CD4-positive, alpha-beta T cell treated with Interleukin-15 for 4 hours (primary cell): ENCODE results near the gene CNIH4.
"Not testable (repeated sequence)": the region's sequence is repeated elsewhere in the genome, so short reads cannot be mapped to it uniquely, and the experiment has no call there.

Source experiments
- DNase-seq: peaks from one replicate; pipeline ENCODE4 v3.0.0-alpha.2; 2020; ENCODE audit warnings: low spot score

CNIH4 gene

DNA sequence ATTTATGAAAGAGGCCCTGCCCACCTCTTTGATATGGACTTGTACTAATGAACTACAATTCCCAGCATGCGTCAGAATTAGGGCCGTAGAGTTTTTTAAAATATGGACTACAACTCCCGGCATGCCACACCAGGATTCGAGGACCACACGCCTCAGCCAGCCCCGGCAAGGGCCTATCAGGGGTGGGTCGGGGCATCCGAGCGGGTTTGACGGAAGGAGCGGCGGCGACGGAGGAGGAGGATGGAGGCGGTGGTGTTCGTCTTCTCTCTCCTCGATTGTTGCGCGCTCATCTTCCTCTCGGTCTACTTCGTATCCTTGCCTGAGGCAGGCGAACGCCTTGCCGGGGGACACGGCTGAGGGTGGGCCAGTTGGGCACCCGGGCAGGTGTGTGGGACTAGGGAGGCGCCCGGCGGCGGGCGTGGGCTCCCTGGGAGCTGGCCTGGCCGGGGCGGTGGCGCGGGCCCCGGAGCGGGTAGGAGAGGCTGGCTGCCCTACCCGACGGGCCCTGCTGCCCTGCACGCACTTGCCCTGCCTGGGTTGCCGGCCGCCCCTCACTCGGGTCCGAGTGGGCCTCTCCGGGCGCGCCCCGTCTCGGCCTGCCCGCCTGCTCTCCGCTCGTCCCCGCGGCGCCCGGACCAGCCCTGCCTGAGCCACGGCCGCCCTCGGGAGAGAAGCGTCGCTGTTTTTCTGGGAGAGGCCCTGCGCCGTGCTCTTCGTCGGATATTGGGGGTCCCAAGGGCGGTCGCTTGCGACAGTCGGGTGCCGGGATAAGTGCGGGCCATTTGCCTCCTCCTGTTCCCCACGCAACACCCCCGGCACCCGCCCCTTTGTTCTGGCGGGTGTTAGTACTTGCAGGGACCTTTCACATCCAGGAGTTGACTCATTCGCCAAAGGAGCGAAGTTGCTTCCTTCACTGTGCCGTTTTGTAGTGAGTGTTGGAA, at the start of gene CNIH4:
TSS of gene CNIH4 (plus strand) at position 195 of the 941 bp plus-strand sequence. CDS start at position 241, 46 bp downstream.
- DNase-seq: peak; percentile 94

DNA sequence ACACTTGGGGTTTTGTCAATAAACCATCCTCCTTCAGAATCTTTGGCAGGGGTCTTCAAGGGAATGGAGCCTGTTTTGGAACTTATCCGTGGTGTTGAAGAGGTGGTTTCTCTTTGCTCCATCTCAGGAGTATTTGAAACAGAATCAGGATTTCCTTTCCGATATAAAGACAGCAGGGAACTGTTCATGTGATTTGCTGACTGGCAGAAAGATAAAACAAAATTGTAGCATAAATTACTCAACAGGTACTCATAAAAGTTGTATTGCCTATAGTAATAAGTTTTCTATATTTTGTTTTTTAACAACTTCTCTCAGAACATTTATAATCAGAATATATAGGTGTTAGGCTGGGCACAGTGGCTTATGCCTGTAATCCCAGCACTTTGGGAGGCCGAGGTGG, 48.6 kb upstream of the CNIH4 start:
- no peak for DNase-seq

DNA sequence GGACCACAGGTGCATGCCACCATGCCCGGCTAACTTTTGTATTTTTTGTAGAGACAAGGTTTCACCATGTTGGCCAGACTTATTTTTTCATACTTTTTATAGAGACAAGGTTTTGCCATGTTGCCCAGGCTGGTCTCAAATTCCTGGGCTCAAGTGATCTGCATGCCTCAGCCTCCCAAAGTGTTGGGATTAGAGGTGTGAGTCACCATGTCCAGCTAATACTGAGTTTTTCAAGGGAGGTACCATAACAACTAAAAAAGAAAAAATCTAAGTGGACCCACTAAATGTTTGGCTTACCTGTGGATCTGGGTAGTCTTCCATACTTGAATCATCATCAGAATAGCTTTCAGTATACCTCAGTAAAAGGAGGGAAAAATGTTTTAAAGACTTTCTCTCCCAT, 45.2 kb upstream of the CNIH4 start:
- not testable (repeated sequence) for DNase-seq

DNA sequence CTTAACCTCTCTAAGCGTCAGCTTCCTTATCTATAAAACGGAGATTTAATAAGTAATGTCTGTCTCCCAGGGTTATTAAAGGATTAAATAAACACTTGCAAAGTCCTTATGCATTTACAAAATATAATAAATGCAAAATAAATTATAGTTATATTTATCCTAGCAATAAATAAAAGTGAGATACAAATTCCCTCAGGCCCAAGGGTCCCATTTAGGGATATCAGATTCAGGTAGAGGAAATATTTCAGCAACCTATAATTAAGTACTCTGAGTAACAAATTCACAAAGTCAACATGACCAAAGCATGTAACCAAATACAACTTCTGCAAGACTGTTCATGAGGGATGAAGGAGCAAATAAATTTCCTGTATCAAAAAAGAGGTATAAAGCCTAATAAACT, 44.7 kb upstream of the CNIH4 start:
- no peak for DNase-seq

DNA sequence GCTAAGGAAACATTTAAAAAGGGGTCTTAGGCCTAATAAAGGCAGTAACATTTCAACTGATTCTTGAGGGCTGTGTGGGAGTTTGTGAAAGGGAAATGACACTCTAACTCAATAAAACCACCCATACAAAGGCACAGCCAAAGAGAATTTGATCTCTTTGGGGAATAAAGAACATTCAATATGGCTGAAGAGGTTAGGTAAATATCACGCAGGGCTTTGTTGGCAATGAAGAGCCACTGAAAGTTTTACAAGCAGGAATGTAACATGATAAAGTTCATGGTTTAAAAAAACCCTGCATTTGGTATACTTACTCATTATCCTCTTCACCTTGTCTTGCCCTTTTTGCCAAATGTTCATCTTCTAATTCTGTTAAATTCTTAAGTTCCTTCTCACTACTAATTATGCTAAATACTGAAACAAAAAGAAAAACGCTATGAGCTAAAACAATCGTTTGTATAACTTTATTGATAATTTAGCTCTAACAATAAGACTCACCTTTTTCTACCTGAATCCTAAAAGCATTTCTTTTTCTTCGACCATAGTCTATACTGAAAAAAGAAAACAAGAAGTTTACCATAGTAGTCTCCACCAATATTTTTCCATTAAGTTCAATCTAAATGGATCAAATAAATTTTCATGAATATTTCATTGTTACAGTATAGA, 39.2 kb upstream of the CNIH4 start:
- no peak for DNase-seq

DNA sequence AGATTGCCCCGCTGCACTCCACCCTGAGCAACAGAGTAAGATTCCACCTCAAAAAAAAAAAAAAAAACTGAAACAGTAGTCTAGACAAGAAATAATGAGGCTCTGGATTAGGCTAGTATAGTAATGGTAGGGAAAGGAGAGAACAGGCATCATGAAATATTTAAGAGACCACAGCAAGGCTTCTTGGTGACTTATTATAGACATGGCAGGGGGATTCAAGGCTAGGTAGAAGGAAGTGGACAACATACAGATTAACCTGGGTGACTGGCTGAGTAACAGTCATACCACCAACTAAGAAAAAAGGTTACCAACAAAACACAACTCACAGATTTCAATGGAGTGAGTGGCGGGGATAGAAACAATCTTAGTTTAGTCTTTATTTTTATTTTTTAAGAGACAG, 35.0 kb upstream of the CNIH4 start:
- no peak for DNase-seq

DNA sequence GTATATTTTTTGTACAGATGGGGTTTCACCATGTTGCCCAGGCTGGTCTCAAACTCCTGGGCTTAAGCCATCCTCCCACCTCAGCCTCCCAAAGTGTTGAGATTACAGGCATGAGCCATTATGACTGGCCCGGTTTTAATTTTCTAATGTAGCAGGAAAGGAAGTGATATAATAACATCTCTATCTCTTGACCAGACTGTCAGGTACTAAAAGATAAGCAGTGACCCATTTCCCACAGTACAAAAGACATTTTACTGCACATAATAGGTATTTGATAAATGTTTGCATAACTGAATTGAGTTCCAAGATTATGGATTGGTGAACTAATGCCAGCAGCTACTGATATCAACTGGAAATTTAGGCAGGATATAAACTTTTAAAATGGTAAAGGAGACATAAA, 30.7 kb upstream of the CNIH4 start:
- DNase-seq: no peak

DNA sequence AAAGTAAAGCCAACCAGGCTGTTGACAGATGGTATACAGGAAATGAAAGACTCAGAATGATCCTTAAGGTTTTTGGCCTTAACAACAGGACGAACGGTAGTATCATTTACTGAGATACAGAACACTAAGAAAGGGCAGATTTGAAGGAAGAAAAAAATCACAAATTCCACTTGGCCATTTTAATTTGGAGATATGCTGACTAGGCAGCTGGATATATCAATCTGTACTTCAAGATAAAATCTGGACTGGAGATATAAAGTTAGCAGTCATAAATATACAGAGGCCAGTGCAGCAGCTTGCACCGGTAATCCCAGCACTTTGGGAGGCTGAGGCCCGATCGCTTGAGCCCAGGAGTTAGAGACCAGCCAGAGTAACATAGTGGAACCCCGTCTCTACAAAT, 28.0 kb upstream of the CNIH4 start:
- DNase-seq: no peak

DNA sequence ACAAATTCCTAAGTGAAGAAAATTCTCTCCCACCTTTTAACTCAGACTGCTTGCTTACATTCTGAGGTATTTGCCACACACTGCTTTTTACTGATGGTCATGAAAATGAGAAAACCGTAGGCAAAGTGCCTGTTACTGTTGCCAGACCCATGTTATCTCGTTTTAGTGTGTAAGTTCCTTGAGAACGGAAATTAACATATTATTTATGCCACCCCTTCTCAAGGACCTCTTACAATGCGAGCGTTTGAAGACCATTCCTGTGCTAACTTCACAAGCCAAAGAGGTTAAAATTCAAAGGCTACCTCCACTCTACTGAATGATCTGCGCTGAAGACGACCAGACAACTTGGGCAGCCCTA, 27.2 kb upstream of the CNIH4 start:
- no peak for DNase-seq

DNA sequence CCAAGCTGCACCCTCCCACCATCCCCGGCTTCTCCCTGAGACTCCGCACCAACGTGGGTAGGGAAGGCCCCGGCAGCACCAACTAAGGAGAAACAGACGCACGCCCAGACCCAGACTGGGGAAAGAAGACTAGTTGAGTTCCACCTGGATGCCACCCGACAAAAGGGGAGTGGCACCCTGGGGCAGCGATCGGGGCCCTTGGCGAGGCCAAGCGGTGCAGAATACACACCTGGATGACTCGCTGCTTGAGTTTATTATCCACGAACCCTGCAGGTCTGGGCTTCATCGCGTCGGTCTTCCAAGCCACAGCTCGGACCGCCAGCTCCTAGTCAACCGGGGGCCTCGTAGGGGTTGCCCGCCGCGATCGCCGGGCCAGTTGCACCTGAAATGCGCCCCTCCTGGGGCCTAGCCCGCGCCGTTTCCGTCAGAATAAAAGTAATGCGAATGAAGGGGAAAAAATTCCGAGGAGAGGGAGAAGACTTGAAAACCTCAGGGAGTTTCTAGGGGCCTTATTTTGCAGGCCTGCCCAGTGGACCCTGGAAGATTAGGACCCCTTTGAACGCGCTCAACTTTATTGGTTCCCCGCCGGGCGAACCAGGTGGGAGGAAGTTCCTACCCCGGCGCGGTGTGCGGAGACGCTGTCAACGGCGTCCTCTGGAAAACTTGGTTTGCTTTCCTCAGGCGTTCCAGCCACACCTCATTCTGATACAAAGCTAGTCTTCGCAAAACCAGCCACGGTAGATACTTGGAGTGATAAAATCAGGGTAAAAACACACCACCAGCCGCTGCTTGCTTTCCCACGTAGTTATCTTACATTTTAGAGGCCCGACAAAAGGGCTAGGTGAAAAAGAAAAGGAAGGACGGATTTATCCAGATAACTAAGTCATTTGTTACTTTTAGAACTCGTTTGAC, 26.6 kb upstream of the CNIH4 start, which contains the start of gene NVL:
TSS of gene NVL (minus strand) at position 331 of the 912 bp plus-strand sequence. CDS start at position 286, 45 bp downstream.
- peak; percentile 81 for DNase-seq

DNA sequence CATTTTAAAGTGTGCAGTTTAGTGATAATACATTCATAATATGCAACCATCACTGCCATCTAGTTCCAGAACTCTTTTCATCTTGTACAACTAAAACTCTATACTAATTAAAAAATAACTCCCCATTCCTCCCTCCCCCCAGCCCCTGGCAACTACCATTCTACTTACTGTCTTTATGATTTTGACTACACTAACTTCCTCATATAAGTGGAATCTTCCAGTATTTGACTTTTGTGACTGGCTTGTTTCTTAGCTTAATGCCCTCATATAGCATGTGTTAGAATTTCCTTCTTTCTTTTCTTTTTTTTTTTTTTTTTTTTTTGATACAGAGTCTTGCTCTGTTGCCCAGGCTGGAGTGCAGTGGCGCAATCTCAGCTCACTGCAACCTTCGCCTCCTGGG, 25.4 kb upstream of the CNIH4 start:
- no peak for DNase-seq

DNA sequence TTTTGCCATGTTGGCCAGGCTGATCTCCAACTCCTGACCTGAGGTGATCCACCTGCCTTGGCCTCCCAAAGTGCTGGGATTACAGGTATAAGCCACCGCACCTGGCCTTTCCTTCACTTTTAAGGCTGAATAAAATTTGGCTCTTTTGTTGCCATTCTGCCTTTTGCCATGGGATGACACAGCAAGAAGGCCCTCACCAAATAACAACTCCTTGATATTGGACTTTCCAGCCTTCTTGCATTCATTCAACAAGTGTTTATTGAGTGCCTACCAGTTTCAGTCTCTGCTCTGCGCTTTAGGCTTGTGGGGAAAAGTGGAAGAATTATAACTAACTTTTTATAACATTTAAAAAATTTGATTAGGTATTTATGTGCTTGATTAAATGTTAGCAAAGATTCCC, 24.9 kb upstream of the CNIH4 start:
- DNase-seq: no peak

DNA sequence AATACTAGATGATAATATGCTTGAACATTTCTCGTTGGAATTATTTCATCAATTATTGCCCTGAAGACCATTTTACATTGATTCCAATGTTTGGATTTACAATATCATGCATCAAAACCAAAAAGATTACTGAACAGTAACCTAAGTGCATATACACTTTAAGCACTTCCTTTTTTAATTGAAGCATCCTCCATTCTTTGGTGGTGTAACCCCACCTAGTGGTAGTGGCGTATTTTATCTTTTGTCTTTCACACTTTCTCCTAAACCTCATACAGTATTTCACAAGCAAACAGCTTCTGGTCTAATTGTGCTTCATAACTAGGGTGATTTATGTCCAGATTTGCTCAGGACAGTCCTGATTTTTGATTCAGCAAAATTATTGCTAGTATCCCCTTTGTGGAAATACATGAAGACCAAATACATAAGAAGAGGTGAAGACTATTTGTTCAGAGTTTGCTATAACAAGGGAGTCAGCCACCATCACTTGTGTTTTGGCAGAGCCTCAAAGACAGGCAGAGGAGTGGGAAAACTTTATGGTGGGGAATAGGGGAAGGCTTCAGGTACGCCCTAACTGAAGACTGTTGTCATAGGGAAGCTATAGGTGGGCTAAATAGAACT, 23.3 kb upstream of the CNIH4 start:
- DNase-seq: peak; percentile 67

DNA sequence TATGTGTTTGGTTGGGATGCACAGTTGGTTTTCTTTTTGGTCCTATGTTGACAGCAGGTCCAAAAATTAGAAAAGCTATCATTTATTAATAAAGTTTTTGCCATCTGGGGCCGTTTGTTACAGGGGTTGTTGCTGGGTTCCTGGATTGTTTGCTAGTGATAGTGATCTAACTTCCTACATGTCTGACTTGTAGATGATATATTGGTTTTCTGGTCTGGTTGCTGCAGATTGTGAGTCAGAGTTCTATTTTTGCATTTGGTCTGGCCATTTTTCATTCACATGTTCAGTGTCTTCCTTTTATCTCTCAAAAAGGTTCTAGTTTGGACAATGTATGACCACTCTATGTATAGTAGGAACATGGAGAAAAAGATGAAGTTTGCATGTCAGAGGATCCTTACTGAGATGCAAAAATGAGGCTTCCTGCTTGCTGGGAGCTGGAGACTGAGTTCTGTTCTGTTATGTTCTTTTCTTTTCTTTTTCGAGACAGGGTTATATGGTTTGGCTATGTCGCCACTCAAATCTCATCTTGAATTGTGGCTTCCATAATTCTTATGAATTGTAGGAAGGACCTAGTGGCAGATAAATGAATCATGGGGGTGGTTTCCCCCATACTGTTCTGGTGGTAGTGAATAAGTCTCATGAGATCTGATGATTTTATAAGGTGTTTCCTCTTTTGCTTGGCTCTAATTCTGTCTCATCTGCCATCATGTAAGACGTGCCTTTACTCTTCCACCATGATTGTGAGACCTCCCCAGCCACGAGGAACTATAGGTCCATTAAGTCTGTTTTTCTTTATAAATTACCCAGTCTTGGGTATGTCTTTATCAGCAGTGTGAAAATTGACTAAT, 22.5 kb upstream of the CNIH4 start:
- peak; percentile 13 for DNase-seq

DNA sequence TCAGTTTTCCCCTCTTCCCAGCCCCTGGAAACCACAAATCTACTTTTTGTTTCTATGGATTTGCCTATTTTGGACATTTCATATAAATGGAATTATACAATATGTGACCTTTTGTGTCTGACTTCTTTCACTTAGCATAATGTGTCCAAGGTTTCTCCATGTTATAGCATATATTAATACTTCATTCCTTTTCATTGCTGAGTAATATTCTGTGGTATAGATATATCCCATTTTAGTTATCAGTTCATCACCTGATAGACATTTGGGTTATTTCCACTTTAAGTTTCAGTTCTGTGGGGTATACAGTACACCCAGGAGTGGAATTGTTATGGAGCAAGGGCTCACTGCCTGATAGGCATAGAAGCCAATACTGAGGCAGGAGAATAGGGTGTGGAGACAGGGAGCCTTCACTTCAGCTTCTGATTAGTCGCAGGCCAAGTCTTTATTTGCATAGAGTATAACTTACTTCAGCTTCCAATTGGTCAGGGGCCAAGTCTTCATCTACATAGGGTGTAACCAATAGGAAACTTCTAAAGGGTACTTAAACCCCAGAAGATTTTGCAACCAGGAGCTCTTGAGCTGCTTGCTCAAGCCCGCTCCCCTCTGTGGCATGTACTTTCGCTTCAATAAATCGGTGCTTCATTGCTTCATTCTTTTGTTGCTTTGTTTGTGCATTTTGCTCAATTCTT, 18.4 kb upstream of the CNIH4 start:
- DNase-seq: no peak

DNA sequence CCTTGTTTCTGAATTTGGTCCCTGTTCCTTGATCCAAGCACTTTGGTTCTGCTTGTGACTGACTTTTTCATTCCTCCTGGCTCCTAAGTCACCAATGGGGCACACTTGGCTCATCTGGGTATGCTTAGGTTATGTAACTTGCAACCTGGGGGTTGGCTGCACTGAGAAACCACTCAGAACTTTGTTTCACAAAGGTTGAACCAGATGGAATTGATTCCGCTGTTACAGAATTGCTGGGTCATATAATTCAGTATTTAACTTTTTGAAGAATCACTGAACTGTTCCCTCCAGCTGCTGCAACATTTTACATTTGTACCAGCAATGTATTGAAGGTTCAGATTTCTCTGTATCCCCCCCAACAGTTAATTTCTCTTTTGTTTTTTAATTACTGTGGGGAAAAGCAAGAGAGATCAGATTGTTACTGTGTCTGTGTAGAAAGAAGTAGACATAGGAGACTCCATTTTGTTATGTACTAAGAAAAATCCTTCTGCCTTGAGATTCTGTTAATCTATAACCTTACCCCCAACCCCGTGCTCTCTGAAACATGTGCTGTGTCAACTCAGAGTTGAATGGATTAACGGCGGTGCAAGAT, 17.1 kb upstream of the CNIH4 start:
- no peak for DNase-seq

DNA sequence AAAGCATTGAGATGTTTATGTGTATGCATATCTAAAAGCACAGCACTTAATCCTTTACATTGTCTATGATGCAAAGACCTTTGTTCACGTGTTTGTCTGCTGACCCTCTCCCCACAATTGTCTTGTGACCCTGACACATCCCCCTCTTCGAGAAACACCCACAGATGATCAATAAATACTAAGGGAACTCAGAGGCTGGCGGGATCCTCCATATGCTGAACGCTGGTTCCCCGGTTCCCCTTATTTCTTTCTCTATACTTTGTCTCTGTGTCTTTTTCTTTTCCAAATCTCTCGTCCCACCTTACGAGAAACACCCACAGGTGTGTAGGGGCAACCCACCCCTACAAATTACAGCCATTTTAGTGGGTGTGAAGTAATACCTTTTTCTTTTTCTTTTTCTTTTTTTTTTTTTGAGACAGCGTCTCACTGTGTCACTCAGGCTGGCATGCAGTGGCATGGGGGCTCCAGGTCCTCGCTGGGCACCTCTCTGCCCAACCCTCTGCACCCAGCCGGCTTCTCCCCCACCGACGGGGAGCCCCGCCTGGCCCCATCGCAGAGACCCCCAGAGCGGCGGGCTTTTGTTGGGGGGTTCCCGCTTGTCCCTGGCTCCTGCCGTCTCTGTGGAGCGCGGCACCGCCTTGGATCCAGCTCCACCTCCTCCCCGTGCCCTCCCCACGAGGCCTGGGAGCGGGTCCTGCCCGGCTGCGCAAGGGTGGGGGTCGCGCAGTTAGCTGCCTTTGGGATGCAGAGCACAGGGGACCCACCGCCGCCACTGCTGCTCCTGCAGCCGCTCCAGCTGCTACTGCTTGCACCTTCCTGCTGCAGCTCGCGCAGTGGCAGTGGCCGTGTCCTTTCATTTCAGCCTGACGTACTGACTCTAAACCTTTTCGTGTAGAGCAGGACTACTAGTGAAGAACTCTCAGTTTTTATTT, 16.0 kb upstream of the CNIH4 start:
- DNase-seq: peak; percentile 25

DNA sequence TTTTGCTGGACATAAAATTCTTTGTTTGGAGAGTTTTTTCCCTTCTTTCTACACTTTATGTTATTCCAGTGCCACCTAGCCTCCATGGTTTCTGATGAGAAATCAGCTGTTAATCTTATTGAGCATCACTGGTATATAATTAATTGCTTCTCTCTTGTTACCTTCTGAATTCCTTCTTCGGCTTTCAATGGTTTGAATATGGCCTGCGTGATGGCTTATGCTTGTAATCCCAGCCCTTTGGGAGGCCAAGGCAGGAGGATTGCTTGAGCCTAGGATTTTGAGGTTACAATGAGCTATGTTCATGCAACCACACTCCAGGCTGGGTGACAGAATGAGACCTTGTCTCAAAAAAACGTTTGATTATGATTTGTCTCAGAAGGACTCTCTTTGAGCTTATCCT, 13.0 kb upstream of the CNIH4 start:
- DNase-seq: no peak

DNA sequence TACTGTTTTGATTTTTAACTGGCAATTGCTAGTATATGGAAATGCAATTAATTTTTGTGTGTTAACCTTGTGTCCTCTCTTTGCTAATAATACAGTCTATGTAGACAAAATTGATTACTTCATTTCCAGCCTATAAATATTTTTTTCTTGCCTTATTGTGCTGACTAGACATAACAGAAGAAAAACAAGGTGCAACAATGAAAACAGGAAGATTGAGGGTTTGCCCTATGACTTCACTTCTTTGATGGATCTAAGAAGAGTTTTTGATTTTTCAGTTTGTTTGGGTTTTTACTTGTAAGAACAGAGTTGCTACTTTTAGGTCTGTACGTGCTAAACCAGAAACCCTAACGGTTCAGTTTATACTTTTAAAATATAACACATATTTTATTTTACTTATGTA, 8.5 kb upstream of the CNIH4 start:
- DNase-seq: peak; percentile 25
